Transverse colon (tissue), 4 donors: ENCODE measurements around the gene TMPRSS2. TPM values are rescaled to one million over a fixed set of nuclear protein-coding genes. Genes with fewer than 3 reads are reported as not detected.

Source experiments
- DNase-seq: peaks from one replicate; pipeline ENCODE4 v3.0.0-alpha.2; 2019
- H3K27ac ChIP-seq, 4 donors: fragments of 200-600 bp; sonication (generic); 2 replicates each; pipeline ENCODE4 v1.5.1; 2016 to 2018; ENCODE audit warnings: inconsistent platforms in 4 of 4
- H3K27me3 ChIP-seq: fragments of 200-600 bp; sonication (generic); 2 replicates; pipeline ENCODE4 v1.5.1; 2017; ENCODE audit warnings: inconsistent platforms
- H3K36me3 ChIP-seq, 4 donors: fragments of 200-600 bp; sonication (generic); 2 replicates each; pipeline ENCODE4 v1.5.1; 2017 to 2019; ENCODE audit warnings: inconsistent platforms in 4 of 4
- H3K4me1 ChIP-seq, 4 donors: fragments of 200-600 bp; sonication (generic); 2 replicates each; pipeline ENCODE4 v1.5.1; 2017 to 2020; ENCODE audit warnings: inconsistent platforms in 4 of 4
- H3K4me3 ChIP-seq, 4 donors: fragments of 200-600 bp; sonication (generic); 1 replicate in 1 of 4; 2 replicates in 3 of 4; pipeline versions ENCODE4 v1.5.1 to v1.6.1; 2017 to 2019; ENCODE audit warnings: inconsistent platforms in 4 of 4
- H3K9me3 ChIP-seq, 2 donors: fragments of 200-600 bp; sonication (generic); 2 replicates each; pipeline ENCODE4 v1.5.1; 2017 to 2019; ENCODE audit warnings: inconsistent platforms in 2 of 2
- CTCF ChIP-seq, 5 experiments: fragments of 200-600 bp in 3 of 5; fragments of 450-650 bp in 2 of 5; sonication (generic) in 3 of 5; IDR thresholded peaks; 1 replicate in 2 of 5; 2 replicates in 3 of 5; pipeline ENCODE4 v1.5.1; 2016 to 2017; ENCODE audit warnings: antibody characterized with exemption in 5 of 5, inconsistent platforms in 3 of 5, mild to moderate bottlenecking in 2 of 5, moderate library complexity in 1 of 5
- EP300 ChIP-seq: sonication (generic); formaldehyde crosslinking; IDR thresholded peaks from one replicate; pipeline ENCODE4 v1.6.1; 2017; ENCODE audit warnings: antibody characterized with exemption, low read depth
- POLR2A ChIP-seq: fragments of 450-650 bp; IDR thresholded peaks from one replicate; pipeline ENCODE4 v1.6.1; 2016; ENCODE audit warnings: antibody characterized with exemption, mild to moderate bottlenecking, moderate library complexity
- POLR2AphosphoS5 ChIP-seq, 3 donors: sonication (generic); formaldehyde crosslinking; IDR thresholded peaks; one replicate each; pipeline ENCODE4 v1.6.1; 2016; ENCODE audit warnings: antibody characterized with exemption in 3 of 3
- WGBS, 2 donors: methylation state at CpG; one replicate each; pipeline ENCODE4 v1.1.5; 2018; ENCODE audit warnings: low coverage in 1 of 2; 5-methylcytosine and 5-hydroxymethylcytosine counted together
- in situ Hi-C, 4 donors: fragments of 200-750 bp; cut with MboI; loops; one replicate each; pipeline versions ENCODE4 v1.15.0 to v1.15.1; 2017; ENCODE audit warnings: low sequenced_read_pairs in 3 of 4, low pct_ligation_motif_present in 1 of 4, low pct_unique_long_range_greater_than_20kb in 1 of 4
- intact Hi-C: fragments of 100-400 bp; cut with DNase I; formaldehyde crosslinking; loops from one replicate; pipeline ENCODE4 v1.15.1; 2023; ENCODE audit warnings: low total_unique reads
- total RNA-seq, 4 donors: library from RNA; depleted of rRNA; stranded (reverse); fragments of >200 nt; gene quantifications; one replicate each; pipeline ENCODE4 v1.1.0, GENCODE V29; 2016

TMPRSS2 gene
- total RNA-seq, 4 donors from 2014 or later = 65.3 to 557 (median 485) TPM

GRCh38 chr21:41438425-41439113 lies 69.4 kb downstream of the TMPRSS2 start:
- peaks cover 0 to 57% (median 24%) of the 10 kb centered on the region in 4 donors for H3K36me3 ChIP-seq
- in situ Hi-C loops (no loop called here), intact Hi-C loops (no loop called here)
- H3K27ac ChIP-seq = no peak overlapping the region
- TF ChIP-seq EP300 (no peak), CTCF (IDR thresholded peaks at IDR 0.05) (no peak), POLR2A (no peak), POLR2AphosphoS5 (IDR thresholded peaks at IDR 0.05) (no peak)
- no peak for DNase-seq
- no peak overlapping the region for H3K4me3 ChIP-seq
- H3K27me3 ChIP-seq = no peaks in the 10 kb centered on the region
- WGBS, 2 donors = 95 to 100% methylated on average over 3 to 13 of the region's 13 CpGs
- H3K4me1 ChIP-seq = peaks cover 0 to 6% (median 3%) of the 10 kb centered on the region in 4 donors
- peaks cover 0 to 7% of the 10 kb centered on the region in 2 donors for H3K9me3 ChIP-seq

GRCh38 chr21:41437729-41438128 lies 70.2 kb downstream of the TMPRSS2 start:
- no peak overlapping the region for H3K27ac ChIP-seq
- in situ Hi-C loops = no loop called here
- WGBS, 2 donors = 57 to 71% methylated on average over 1 to 2 of the region's 2 CpGs
- H3K4me1 ChIP-seq = peaks cover 0 to 14% (median 6%) of the 10 kb centered on the region in 4 donors
- no peak overlapping the region for H3K4me3 ChIP-seq
- peaks cover 0 to 51% (median 23%) of the 10 kb centered on the region in 4 donors for H3K36me3 ChIP-seq
- no peak for DNase-seq
- no peaks in the 10 kb centered on the region for H3K27me3 ChIP-seq
- peaks cover 0 to 7% of the 10 kb centered on the region in 2 donors for H3K9me3 ChIP-seq
- intact Hi-C loops = no loop called here
- TF ChIP-seq CTCF (IDR thresholded peaks at IDR 0.05) (no peak), EP300 (no peak), POLR2A (no peak), POLR2AphosphoS5 (IDR thresholded peaks at IDR 0.05) (no peak)

- intact Hi-C loops = no loop called here
- in situ Hi-C loops = no loop called here
Measured at GRCh38 chr21:41435706-41436105, 72.3 kb downstream of the TMPRSS2 start.

GRCh38 chr21:41433566-41433965 lies 74.4 kb downstream of the TMPRSS2 start:
- peaks cover 0 to 37% (median 16%) of the 10 kb centered on the region in 4 donors for H3K36me3 ChIP-seq
- intact Hi-C loops = no loop called here
- peaks cover 0 to 30% (median 11%) of the 10 kb centered on the region in 4 donors for H3K4me1 ChIP-seq
- no peaks in the 10 kb centered on the region for H3K27me3 ChIP-seq
- TF ChIP-seq EP300 = no peak
- TF ChIP-seq POLR2A = no peak
- TF ChIP-seq CTCF (IDR thresholded peaks at IDR 0.05) = no peak
- no peak for TF ChIP-seq POLR2AphosphoS5 (IDR thresholded peaks at IDR 0.05)
- in situ Hi-C loops = no loop called here
- H3K4me3 ChIP-seq = no peak overlapping the region
- 58 to 75% methylated on average over 2 of the region's 2 CpGs for WGBS, 2 donors
- peaks cover 0 to 7% of the 10 kb centered on the region in 2 donors for H3K9me3 ChIP-seq
- DNase-seq = no peak
- H3K27ac ChIP-seq = peak overlapping the region; percentile 67 to 83 (median 81)

More at GRCh38 chr21:41435706-41436105, 72.3 kb downstream of the TMPRSS2 start:
- no peak overlapping the region for H3K27ac ChIP-seq
- H3K27me3 ChIP-seq = no peaks in the 10 kb centered on the region
- DNase-seq = no peak
- no peak for TF ChIP-seq EP300
- no peak for TF ChIP-seq POLR2A
- TF ChIP-seq CTCF (IDR thresholded peaks at IDR 0.05) = no peak
- no peak for TF ChIP-seq POLR2AphosphoS5 (IDR thresholded peaks at IDR 0.05)
- no peak overlapping the region for H3K4me3 ChIP-seq
- H3K9me3 ChIP-seq = peaks cover 0 to 7% of the 10 kb centered on the region in 2 donors
- WGBS, 2 donors = 98 to 100% methylated on average over 2 to 11 of the region's 11 CpGs
- H3K4me1 ChIP-seq = peaks cover 0 to 30% (median 11%) of the 10 kb centered on the region in 4 donors
- peaks cover 0 to 46% (median 16%) of the 10 kb centered on the region in 4 donors for H3K36me3 ChIP-seq
